Ishikawa (cell line): Measurements from ENCODE around the gene MYPN.

ENCODE experiments used
- CEBPB ChIP-seq: IDR thresholded peaks from 2 replicates; pipeline ENCODE4 v1.6.1; 2012
- CREB1 ChIP-seq: IDR thresholded peaks from 2 replicates; pipeline ENCODE4 v1.6.1; 2012; ENCODE audit warnings: low read depth
- EGR1 ChIP-seq: IDR thresholded peaks from 2 replicates; pipeline ENCODE4 v1.6.1; 2012
- EP300 ChIP-seq: IDR thresholded peaks from 2 replicates; pipeline ENCODE4 v1.6.1; 2012; ENCODE audit warnings: borderline replicate concordance
- FOXM1 ChIP-seq: IDR thresholded peaks from 2 replicates; pipeline ENCODE4 v1.6.1; 2012; ENCODE audit warnings: low read depth, borderline replicate concordance
- NFIC ChIP-seq: IDR thresholded peaks from 2 replicates; pipeline ENCODE4 v1.6.1; 2012
- RAD21 ChIP-seq: IDR thresholded peaks from 2 replicates; pipeline ENCODE4 v1.6.1; 2012; ENCODE audit warnings: low read depth
- TAF1 ChIP-seq: IDR thresholded peaks from 2 replicates; pipeline ENCODE4 v1.6.1; 2012; ENCODE audit warnings: low read depth, mild to moderate bottlenecking
- TCF12 ChIP-seq: IDR thresholded peaks from 2 replicates; pipeline ENCODE4 v1.6.1; 2012; ENCODE audit warnings: low read depth
- TEAD4 ChIP-seq: IDR thresholded peaks from 2 replicates; pipeline ENCODE4 v1.6.1; 2012
- YY1 ChIP-seq: IDR thresholded peaks from 2 replicates; pipeline ENCODE4 v1.6.1; 2012; ENCODE audit warnings: low read depth
- ZBTB7A ChIP-seq: IDR thresholded peaks from 2 replicates; pipeline ENCODE4 v1.6.1; 2012; ENCODE audit warnings: low read depth
- TF ChIP-seq, protein P1 (sequence below): IDR thresholded peaks from 2 replicates; pipeline ENCODE4 v1.6.1; 2012
- TF ChIP-seq, protein P2 (sequence below): IDR thresholded peaks from 2 replicates; pipeline ENCODE4 v1.6.1; 2012; ENCODE audit warnings: low read depth, mild to moderate bottlenecking

DNA sequence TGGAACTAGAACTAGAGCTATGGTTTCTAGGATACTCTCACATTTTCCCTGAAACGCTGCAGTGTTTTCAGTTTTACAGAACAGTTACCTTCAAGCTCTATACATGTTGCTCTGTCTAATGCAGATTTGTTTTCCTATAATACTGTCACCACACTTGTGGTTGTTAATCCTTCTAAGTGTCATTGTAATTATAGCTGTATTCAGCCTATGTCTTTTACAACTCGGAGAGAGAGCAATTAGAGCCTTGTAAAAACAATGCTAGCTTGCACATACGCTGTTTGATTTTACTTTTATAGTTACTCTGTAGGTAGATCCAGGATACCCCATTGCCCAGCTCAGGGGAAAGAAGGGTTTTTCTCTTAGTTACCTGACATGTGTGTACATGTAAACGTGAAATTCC is 67.5 kb downstream of the MYPN start:
- TF ChIP-seq EGR1 (no peak), TAF1 (no peak), NFIC (no peak), YY1 (no peak), CEBPB (no peak), RAD21 (no peak), EP300 (no peak), ZBTB7A (no peak), CREB1 (no peak), FOXM1 (no peak), TCF12 (no peak), TEAD4 (no peak)
- TF ChIP-seq, protein P1, sequence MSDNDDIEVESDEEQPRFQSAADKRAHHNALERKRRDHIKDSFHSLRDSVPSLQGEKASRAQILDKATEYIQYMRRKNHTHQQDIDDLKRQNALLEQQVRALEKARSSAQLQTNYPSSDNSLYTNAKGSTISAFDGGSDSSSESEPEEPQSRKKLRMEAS: no peak
- TF ChIP-seq, protein P2, sequence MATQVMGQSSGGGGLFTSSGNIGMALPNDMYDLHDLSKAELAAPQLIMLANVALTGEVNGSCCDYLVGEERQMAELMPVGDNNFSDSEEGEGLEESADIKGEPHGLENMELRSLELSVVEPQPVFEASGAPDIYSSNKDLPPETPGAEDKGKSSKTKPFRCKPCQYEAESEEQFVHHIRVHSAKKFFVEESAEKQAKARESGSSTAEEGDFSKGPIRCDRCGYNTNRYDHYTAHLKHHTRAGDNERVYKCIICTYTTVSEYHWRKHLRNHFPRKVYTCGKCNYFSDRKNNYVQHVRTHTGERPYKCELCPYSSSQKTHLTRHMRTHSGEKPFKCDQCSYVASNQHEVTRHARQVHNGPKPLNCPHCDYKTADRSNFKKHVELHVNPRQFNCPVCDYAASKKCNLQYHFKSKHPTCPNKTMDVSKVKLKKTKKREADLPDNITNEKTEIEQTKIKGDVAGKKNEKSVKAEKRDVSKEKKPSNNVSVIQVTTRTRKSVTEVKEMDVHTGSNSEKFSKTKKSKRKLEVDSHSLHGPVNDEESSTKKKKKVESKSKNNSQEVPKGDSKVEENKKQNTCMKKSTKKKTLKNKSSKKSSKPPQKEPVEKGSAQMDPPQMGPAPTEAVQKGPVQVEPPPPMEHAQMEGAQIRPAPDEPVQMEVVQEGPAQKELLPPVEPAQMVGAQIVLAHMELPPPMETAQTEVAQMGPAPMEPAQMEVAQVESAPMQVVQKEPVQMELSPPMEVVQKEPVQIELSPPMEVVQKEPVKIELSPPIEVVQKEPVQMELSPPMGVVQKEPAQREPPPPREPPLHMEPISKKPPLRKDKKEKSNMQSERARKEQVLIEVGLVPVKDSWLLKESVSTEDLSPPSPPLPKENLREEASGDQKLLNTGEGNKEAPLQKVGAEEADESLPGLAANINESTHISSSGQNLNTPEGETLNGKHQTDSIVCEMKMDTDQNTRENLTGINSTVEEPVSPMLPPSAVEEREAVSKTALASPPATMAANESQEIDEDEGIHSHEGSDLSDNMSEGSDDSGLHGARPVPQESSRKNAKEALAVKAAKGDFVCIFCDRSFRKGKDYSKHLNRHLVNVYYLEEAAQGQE: no peak
